ENCODE measurements around the gene ELMOD3.
"Not testable (repeated sequence)": the region's sequence is repeated elsewhere in the genome, so short reads cannot be mapped to it uniquely, and the experiment has no call there.

GRCh38 chr2:85343207-85343895 is 11.2 kb upstream of the ELMOD3 start:
- TF ChIP-seq CTCF (conservative IDR thresholded peaks at IDR 0.05; ENCODE audit: low read length); EZH2phosphoT487 (IDR thresholded peaks at IDR 0.05; ENCODE audit: borderline replicate concordance): not testable (repeated sequence)
